ENCODE measurements around the gene PLPPR4.

PLPPR4 gene

GRCh38 chr1:99352821-99353220, 88.5 kb downstream of the PLPPR4 start:
- DNase-seq, result no peak

DNA sequence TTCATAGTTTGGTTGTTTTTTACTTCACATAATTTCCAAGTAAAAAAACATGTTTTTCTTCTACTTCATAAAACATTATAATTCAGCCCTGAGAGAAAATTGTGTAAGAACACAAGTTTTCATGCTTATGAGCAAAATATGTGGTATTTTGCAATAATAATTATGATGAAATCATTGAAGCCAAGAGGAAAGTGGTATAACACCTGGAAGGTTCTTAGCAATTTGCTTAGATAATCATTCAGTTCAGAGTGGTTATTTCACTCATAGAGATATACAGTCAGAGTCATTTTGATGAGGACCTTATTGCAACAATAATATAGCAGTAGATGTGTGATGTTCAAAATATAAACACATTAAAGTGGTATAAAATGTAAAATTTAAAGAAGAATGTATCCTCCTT, 94.5 kb downstream of the PLPPR4 start:
- DNase-seq, result no peak
